GM21423 (cell line): Measurements from ENCODE around the gene OR6K6.

ENCODE experiments used
- ATAC-seq: cut with Tn5 transposase; IDR thresholded peaks from one replicate; pipeline ENCODE4 v1.9.1; 2021; ENCODE audit warnings: mild to moderate bottlenecking, moderate library complexity; ENCODE audit not compliant: unreplicated experiment

The OR6K6 gene

DNA sequence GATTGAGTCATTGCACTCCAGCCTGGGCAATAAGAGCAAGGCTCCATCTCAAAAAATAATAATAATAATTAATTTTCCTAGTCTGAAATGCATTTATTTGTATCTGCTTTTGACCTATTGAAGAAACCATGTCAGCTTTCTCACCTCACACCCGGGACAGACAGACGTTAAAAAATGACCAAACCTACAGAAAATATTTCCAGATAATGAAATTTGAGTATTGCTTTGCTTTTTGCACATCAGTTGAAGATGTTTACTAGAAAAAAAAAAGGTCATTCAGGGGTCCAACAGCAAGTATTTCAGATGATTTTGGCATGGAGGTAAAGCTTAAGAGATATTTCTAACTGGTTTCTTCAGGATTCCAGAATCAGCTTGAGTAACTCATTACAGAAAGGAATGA is at the start of gene OR6K6:
Gene OR6K6 (plus strand): TSS at position 301 of the 400 bp plus-strand sequence. CDS start 168 bp downstream, outside the sequence.
- ATAC-seq: no peak

- ATAC-seq: no peak
Observed at GRCh38 chr1:158706096-158706495, 48.4 kb upstream of the OR6K6 start.

GRCh38 chr1:158711098-158711497 is 43.4 kb upstream of the OR6K6 start:
- ATAC-seq: no peak

- ATAC-seq: no peak
Observed at GRCh38 chr1:158714754-158715153, 39.8 kb upstream of the OR6K6 start.

GRCh38 chr1:158716335-158716734 is 38.2 kb upstream of the OR6K6 start:
- peak; percentile 43 for ATAC-seq

GRCh38 chr1:158717344-158717743 is 37.2 kb upstream of the OR6K6 start:
- ATAC-seq: no peak

DNA sequence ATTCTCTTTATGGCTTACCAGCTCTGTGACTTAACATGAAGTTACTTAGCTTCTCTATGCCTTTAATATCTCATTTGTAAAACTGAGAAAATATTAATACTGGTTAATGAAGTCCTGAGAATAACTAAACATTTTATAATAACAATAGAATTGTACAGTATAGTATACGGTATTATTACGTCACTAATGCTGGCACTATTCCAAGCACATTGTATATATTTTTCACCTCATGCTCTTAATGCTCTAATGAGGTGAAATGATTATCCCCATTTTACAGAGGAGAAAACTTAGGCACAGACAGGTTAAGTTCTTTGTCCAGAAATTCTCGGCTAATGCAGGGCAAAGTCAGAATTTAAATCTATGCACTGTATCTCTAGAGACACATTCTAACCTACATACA is 34.9 kb upstream of the OR6K6 start:
- ATAC-seq: no peak

DNA sequence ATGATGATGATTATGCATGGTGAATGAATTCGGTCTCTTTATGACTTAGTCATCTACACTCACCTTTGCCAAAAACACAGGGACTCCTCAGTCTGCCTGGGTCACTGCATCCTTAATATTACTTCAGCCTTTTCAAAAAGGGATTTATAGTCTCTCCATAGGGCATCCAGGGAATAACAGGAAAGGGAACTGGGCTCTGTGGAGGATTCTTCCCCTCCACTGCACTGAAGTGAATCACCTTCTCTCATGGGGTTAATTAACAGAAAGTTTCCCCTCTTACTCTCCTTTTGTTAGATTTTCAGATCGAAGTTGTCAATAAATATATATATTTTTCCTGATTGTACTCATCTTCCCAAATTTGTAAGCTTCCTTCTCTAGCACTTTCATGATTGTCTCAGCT is 33.9 kb upstream of the OR6K6 start, which contains the start of gene OR6K3:
Gene OR6K3 (minus strand): TSS at position 101 of the 400 bp plus-strand sequence. CDS start 2,605 bp downstream, outside the sequence.
- ATAC-seq: no peak

- no peak for ATAC-seq
Observed at GRCh38 chr1:158724442-158724841, 30.1 kb upstream of the OR6K6 start.

DNA sequence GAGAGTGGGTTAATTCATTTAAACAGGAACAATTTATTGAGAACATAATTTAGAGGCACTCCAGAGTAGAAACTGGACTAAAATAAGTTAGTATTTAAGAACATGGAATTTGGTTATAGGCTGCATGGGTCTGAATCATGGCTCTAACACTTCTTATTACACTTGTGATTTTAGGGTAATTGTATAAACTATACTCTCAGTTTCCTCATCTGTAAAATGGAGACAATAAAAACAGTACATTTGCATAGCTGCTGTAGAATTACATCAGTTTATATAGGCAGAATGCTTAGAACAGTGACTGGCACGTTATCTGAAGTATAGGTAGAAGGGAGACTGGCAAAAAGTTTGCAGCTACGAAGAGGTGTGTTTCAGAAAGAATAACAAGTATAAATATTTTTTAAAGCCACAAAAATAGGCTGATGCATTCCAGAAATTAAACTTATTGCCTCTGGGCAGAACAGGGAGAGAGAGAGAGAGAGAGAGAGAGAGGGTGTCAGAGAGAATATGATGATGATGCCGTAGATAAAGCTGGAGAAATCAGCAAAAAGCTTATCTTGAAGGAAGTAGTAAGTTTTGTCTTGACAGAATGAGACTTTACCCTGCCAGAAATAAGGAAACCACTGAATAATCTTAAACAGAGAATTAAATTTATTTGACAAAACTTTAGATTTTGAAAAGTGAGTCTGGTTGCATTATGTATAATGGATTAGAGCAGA is 25.9 kb upstream of the OR6K6 start:
- no peak for ATAC-seq

- no peak for ATAC-seq
Observed at GRCh38 chr1:158730453-158730852, 24.1 kb upstream of the OR6K6 start.

- ATAC-seq: no peak
Observed at GRCh38 chr1:158731707-158732106, 22.8 kb upstream of the OR6K6 start.

DNA sequence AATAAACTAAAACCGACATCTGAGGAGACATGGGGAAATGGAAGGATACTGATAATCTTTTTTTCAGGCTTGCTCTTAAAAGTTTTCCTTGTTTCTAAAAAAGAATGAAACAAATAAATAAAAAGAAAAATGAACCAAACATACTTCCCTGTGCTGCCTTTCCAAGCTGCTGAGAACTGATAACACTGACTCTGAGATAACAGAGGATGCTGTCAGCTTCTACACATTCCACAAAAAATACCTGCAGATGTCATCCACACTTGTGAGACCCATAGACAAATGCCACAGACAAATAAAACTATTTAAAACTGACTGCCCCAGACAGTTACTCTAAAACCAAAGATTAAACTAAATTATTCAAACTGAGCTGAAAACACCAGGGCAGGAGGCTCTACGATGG is 22.0 kb upstream of the OR6K6 start:
- no peak for ATAC-seq

DNA sequence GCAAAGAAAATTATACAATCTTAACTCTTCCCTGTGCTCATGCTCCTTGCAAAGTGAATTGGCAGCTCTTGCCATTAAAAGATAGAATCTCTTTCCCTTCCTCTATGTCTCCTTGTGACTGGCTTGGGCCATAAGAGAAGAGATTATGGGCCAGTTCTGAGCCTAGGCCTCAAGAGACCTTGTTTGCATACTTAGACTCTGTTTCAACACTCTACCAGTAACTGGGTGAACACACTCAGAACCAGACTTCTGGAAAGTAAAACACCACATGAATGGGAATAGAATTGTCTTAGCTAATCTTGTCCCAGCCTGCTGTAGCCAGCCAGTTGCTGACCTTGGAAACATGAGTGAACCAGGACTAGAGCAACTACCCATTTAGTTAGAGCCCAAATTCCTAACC is 18.7 kb upstream of the OR6K6 start:
- ATAC-seq: no peak

- ATAC-seq: no peak
Observed at GRCh38 chr1:158752155-158752712, 2.3 kb upstream of the OR6K6 start.

DNA sequence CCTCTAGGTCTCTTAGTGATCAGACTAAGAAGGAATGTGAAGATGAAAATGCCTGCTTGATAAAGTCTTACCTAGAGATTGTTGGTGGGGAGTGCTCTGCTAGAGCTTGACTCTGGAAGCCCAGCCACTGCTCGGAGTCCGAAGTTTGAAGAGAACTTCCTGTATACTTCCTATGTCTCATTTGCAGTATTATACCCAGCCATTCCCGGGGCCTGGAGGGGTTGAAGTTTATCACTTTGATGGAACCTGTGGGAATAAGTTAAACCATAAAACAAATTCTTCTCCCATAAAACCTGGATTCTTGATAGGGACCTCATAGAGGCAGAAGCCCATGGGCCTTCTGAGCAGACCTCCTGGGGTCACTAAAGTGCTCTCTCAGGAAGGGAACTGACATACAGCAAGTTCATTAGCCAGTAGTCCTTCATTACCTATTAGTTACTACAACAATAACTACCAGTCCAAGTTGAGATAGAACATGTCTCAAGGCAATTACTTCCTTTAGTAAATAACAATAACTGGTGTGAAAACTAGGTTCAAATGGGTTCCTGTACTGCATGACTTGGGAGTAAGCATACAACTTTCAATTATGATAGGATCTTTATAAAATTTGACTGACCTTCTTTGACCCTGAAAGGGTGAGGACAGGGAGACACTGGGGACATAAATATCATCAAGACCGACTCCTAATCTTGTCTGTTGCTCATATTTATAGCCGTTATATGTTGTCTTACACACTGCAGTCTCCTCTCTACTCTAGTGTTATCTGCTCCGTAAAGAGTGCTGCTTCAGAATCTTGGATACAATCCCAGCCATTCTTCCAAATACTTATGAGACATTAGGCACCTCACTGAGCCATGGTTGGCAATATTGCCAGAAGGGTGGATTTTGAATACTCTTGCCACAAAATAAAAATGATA is 17.7 kb downstream of the OR6K6 start, which contains the start of gene OR6N1:
Gene OR6N1 (minus strand): TSS at position 246 of the 917 bp plus-strand sequence. CDS start 5,513 bp downstream, outside the sequence.
- no peak for ATAC-seq

- ATAC-seq: no peak
Observed at GRCh38 chr1:158781104-158781503, 26.6 kb downstream of the OR6K6 start, which contains the start of gene OR6N2. Gene OR6N2, minus strand, starts transcription at chr1:158781204. Its CDS starts 3,569 bp downstream, at chr1:158777635.

DNA sequence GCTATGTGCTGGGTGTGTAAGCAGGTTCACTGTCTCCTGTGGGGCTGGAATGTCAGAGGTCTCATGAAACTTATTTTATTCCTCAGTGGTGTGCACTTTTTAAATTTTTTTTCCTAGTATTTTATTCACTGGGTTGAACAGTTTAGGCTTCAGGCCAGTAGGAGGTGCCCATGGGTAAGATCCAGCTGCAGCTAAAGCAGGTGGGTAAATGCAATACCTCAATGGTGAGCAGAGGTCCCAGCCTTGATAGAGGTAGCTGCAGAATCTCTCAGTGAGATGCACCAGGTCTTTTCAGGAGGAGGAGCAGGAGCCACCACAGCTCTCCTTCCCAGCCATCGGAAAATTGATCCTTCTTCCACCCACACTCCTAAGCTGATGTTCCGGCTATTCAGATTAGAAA is 39.1 kb downstream of the OR6K6 start:
- ATAC-seq: no peak

DNA sequence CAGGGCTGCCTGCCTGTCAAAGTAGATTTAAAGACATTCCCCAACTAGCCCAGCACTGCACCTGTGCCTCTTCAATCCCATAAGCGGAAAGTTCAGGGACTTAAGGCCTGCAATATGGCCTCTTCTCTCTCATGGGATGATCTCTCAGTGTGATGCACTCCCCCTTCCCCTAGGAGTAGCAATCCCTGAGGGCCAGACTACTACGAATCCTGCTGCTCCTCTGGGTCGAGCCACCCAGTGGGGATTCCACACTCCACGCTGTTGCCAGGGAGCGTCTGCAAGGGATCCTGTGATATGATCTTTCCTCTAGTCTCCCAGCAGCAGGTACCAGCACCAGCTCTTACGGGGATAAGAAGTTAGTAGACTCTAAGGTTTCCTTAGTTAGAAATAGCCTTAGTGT is 39.7 kb downstream of the OR6K6 start:
- ATAC-seq: no peak

DNA sequence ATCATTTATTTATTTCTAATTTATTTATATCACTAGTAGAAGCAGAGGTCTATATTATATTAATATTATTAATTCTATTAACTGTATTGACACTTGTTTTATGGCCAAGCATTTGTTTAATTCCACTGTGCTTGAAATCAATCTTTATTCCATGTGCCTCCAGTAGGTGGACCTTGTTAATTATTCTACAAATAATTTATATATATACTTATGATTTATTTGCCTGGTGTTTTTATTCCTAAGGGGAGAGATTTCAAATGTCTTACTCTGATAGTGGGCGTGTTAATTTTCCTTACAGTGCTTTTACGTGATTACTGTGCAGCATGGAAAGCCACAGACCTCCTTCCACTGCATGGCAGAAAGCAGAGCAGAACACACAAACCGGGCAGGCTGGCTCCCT is 44.0 kb downstream of the OR6K6 start:
- no peak for ATAC-seq

DNA sequence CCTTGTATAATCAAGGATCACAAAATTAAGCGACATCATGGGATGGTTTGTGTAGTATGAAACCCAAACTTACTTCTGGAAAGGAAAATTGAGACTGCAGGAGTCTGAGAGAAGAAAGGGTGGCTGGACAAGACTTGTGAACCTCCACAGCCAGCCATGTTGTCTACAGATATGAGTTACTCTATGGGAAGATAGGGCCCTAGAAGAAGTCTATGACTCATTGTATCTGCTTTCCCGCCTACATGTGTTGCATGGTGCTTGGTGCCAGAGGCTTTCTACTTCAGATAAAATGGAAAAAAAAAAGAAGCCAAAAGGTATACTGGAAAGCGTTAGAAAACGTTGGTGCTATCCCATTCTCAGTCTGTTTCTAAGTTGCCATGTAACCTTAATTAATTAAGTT is 45.2 kb downstream of the OR6K6 start:
- ATAC-seq: no peak
